ENCODE data around the gene SLFN5.

- TF ChIP-seq POLR2AphosphoS5 (IDR thresholded peaks at IDR 0.05; ENCODE audit: low read depth, low read length) (no peak), SPI1 (IDR thresholded peaks at IDR 0.05; ENCODE audit: low read depth, low read length) (no peak), POLR2A (IDR thresholded peaks at IDR 0.05; ENCODE audit: low read depth, low read length) (no peak), TAF1 (IDR thresholded peaks at IDR 0.05; ENCODE audit: low read depth, low read length) (no peak)
Measured at GRCh38 chr17:35210741-35211140, 32.1 kb upstream of the SLFN5 start.
